ENCODE results near the gene KRT31. TPM values are rescaled to one million over a fixed set of nuclear protein-coding genes. Genes with fewer than 3 reads are reported as not detected.

Gene KRT31
- not detected for total RNA-seq

DNA sequence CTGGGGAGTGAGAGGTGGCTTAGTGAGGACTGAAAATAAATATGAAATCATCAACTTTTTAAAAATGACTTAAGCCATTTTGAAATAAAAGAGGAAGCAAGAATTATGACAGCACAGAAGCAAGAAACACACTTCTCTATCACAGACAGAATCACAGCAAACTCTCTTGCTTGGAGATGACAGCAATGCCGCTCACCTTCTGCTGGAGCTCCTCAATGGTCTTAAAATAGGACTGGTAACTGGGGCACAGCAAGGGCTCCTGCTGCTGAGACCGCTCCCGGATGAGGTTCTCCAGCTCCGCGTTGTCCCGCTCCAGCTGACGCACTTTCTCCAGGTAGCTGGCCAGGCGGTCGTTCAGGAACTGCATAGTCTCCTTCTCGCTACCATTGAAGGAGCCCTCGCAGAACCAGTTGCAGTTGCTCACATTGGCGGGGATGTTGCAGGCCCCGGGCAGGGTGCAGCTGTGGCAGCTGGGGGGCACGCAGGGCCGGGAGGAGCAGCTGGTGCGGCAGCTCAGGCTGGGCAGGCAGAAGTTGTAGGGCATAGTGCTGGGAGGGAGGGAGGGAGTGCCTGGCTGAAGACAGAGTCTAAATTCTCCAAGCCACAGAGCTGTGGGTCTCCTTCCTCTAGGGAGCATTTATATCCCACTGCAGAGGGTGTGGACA, at the start of gene KRT31:
Gene KRT31 (minus strand): TSS at position 613 of the 665 bp plus-strand sequence. CDS start 69 bp downstream, at position 544.
- WGBS, result 95% methylated on average over 16 of the region's 16 CpGs
- intact Hi-C loops (cut with DNase I), result no loop called here
- DNase-seq (ENCODE audit: low spot score), result no peak
- Histone ChIP-seq H3K27me3 (replicated peaks; ENCODE audit: insufficient read depth) (no peaks in the 10 kb centered on the region), H3K9me3 (no peaks in the 10 kb centered on the region), H3K27ac (no peak within 1 kb of the TSS), H3K4me1 (replicated peaks) (no peaks in the 10 kb centered on the region), H3K4me3 (no peak within 1 kb of the TSS), H3K36me3 (no peaks in the 10 kb centered on the region)
- TF ChIP-seq CTCF (IDR thresholded peaks at IDR 0.05), result no peak
- no peak for TF ChIP-seq POLR2AphosphoS5 (IDR thresholded peaks at IDR 0.05)
- TF ChIP-seq POLR2A (IDR thresholded peaks at IDR 0.05), result no peak

GRCh38 chr17:41446806-41447205, 49.4 kb upstream of the KRT31 start:
- Histone ChIP-seq H3K4me3 (no peak overlapping the region), H3K27me3 (replicated peaks; ENCODE audit: insufficient read depth) (no peaks in the 10 kb centered on the region), H3K27ac (no peak overlapping the region), H3K4me1 (replicated peaks) (no peaks in the 10 kb centered on the region), H3K36me3 (no peaks in the 10 kb centered on the region), H3K9me3 (no peaks in the 10 kb centered on the region)
- no peak for DNase-seq (ENCODE audit: low spot score)
- intact Hi-C loops (cut with DNase I), result no loop called here
- WGBS, result 41% methylated on average over 2 of the region's 2 CpGs
- TF ChIP-seq POLR2A (IDR thresholded peaks at IDR 0.05), result no peak

GRCh38 chr17:41444640-41445039, 47.2 kb upstream of the KRT31 start:
- H3K9me3 ChIP-seq, result no peaks in the 10 kb centered on the region
- no peaks in the 10 kb centered on the region for H3K27me3 ChIP-seq (replicated peaks; ENCODE audit: insufficient read depth)
- WGBS, result 64% methylated on average over 3 of the region's 3 CpGs
- intact Hi-C loops (cut with DNase I), result no loop called here
- H3K36me3 ChIP-seq, result no peaks in the 10 kb centered on the region
- H3K4me3 ChIP-seq, result no peak overlapping the region
- H3K4me1 ChIP-seq (replicated peaks), result no peaks in the 10 kb centered on the region
- no peak overlapping the region for H3K27ac ChIP-seq
- DNase-seq (ENCODE audit: low spot score), result no peak
- TF ChIP-seq POLR2A (IDR thresholded peaks at IDR 0.05), result no peak
- TF ChIP-seq CTCF (IDR thresholded peaks at IDR 0.05), result no peak
- TF ChIP-seq POLR2AphosphoS5 (IDR thresholded peaks at IDR 0.05), result no peak

- Histone ChIP-seq H3K4me1 (replicated peaks) (no peaks in the 10 kb centered on the region), H3K9me3 (no peaks in the 10 kb centered on the region), H3K4me3 (no peak overlapping the region), H3K27ac (no peak overlapping the region), H3K27me3 (replicated peaks; ENCODE audit: insufficient read depth) (no peaks in the 10 kb centered on the region), H3K36me3 (no peaks in the 10 kb centered on the region)
- no peak for DNase-seq (ENCODE audit: low spot score)
- intact Hi-C loops (cut with DNase I), result no loop called here
- no peak for TF ChIP-seq POLR2A (IDR thresholded peaks at IDR 0.05)
- no peak for TF ChIP-seq POLR2AphosphoS5 (IDR thresholded peaks at IDR 0.05)
- TF ChIP-seq CTCF (IDR thresholded peaks at IDR 0.05), result no peak
- WGBS, result 79% methylated on average over 1 of the region's 1 CpG
Measured at GRCh38 chr17:41444186-41444585, 46.8 kb upstream of the KRT31 start.

DNA sequence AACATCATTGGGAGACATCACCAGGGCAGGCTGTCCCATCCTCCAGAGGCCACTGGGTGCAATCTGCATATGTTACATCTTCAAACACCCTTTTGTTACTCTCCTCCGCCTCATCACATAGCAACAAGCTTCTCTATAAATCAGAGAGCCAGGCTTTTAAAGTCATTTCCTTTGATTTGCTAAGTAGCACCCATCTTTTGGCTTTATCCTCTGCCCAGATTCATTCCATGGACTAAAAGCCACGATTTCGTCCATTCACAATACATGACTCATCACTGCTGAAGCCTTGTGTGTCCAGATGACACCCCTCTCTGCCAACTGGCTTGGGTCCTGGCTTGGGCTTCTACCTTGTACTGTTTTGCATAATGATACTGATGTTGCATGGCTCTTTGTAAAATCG, 45.3 kb upstream of the KRT31 start:
- TF ChIP-seq POLR2AphosphoS5 (IDR thresholded peaks at IDR 0.05), result no peak
- TF ChIP-seq POLR2A (IDR thresholded peaks at IDR 0.05), result no peak
- TF ChIP-seq CTCF (IDR thresholded peaks at IDR 0.05), result no peak
- no peaks in the 10 kb centered on the region for H3K36me3 ChIP-seq
- intact Hi-C loops (cut with DNase I), result no loop called here
- no peaks in the 10 kb centered on the region for H3K9me3 ChIP-seq
- 70% methylated on average over 4 of the region's 4 CpGs for WGBS
- no peaks in the 10 kb centered on the region for H3K4me1 ChIP-seq (replicated peaks)
- no peaks in the 10 kb centered on the region for H3K27me3 ChIP-seq (replicated peaks; ENCODE audit: insufficient read depth)
- H3K27ac ChIP-seq, result no peak overlapping the region
- H3K4me3 ChIP-seq, result no peak overlapping the region
- DNase-seq (ENCODE audit: low spot score), result no peak
